ENCODE data around the gene MOK.
A peak's percentile ranks its signal among the peaks of the same experiment; 100 is the strongest.

MOK gene

DNA sequence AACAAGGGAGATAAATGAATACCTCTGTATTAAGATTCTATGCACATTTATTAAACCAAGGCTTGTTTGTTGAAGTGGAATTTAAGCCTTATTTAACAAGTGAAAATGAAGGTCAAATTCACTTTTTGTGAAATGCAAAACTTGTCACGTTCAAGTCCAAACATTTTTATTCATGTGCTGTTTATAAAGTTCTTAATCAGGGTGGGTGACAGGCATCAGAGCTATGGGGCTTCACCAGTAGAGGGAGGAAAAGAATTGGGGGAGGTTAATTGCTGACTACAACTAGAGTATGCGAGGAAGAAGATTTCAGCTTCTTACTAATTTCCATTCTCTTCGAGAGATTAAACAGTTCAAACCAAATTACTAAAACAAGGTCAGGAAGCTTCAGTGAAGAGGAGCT lies 9.7 kb downstream of the MOK start:
- Histone ChIP-seq H3K27me3 (replicated peaks; ENCODE audit: control insufficient read depth, insufficient read depth, low read length) (no peaks in the 10 kb centered on the region), H3K4me3 (replicated peaks; ENCODE audit: low read depth, low read length) (no peak overlapping the region), H3K36me3 (ENCODE audit: control insufficient read depth, insufficient read depth, low read length) (no peaks in the 10 kb centered on the region)
- no peak for DNase-seq (ENCODE audit: extremely low read depth, insufficient read length)
- TF ChIP-seq CTCF (IDR thresholded peaks at IDR 0.05; ENCODE audit: insufficient read depth, low read length, poor library complexity, severe bottlenecking), result no peak

- no peak for DNase-seq (ENCODE audit: extremely low read depth, insufficient read length)
- TF ChIP-seq CTCF (IDR thresholded peaks at IDR 0.05; ENCODE audit: insufficient read depth, low read length, poor library complexity, severe bottlenecking), result no peak
- Histone ChIP-seq H3K27me3 (replicated peaks; ENCODE audit: control insufficient read depth, insufficient read depth, low read length) (no peaks in the 10 kb centered on the region), H3K4me3 (replicated peaks; ENCODE audit: low read depth, low read length) (no peak overlapping the region), H3K36me3 (ENCODE audit: control insufficient read depth, insufficient read depth, low read length) (no peaks in the 10 kb centered on the region)
Measured at GRCh38 chr14:102293781-102294180, 11.2 kb downstream of the MOK start.

GRCh38 chr14:102292441-102292840 lies 12.5 kb downstream of the MOK start:
- Histone ChIP-seq H3K36me3 (ENCODE audit: control insufficient read depth, insufficient read depth, low read length) (no peaks in the 10 kb centered on the region), H3K27me3 (replicated peaks; ENCODE audit: control insufficient read depth, insufficient read depth, low read length) (no peaks in the 10 kb centered on the region), H3K4me3 (replicated peaks; ENCODE audit: low read depth, low read length) (no peak overlapping the region)
- no peak for TF ChIP-seq CTCF (IDR thresholded peaks at IDR 0.05; ENCODE audit: insufficient read depth, low read length, poor library complexity, severe bottlenecking)
- DNase-seq (ENCODE audit: extremely low read depth, insufficient read length), result no peak

DNA sequence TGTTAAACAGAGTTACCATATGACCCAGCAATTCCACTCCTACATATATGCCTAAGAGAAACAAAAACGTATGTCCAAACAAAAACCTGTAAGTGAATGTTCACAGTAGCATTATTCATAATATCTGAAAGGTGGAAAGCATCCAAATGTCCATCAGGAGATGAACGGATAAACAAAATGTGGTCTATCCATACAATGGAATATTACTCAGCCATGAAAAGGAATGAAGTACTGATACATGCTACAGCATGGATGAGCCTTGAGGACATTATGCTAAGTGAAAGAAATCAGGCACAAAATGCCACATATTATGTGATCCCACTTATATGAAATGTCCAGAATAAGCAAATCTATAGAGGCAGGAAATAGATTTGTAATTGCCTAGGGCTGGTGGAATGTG lies 16.8 kb downstream of the MOK start:
- DNase-seq (ENCODE audit: extremely low read depth, insufficient read length), result no peak
- Histone ChIP-seq H3K36me3 (ENCODE audit: control insufficient read depth, insufficient read depth, low read length) (no peaks in the 10 kb centered on the region), H3K4me3 (replicated peaks; ENCODE audit: low read depth, low read length) (no peak overlapping the region), H3K27me3 (replicated peaks; ENCODE audit: control insufficient read depth, insufficient read depth, low read length) (no peaks in the 10 kb centered on the region)
- no peak for TF ChIP-seq CTCF (IDR thresholded peaks at IDR 0.05; ENCODE audit: insufficient read depth, low read length, poor library complexity, severe bottlenecking)

GRCh38 chr14:102285106-102285505 lies 19.9 kb downstream of the MOK start:
- peak; percentile 6 for TF ChIP-seq CTCF (IDR thresholded peaks at IDR 0.05; ENCODE audit: insufficient read depth, low read length, poor library complexity, severe bottlenecking)
- Histone ChIP-seq H3K36me3 (ENCODE audit: control insufficient read depth, insufficient read depth, low read length) (no peaks in the 10 kb centered on the region), H3K4me3 (replicated peaks; ENCODE audit: low read depth, low read length) (no peak overlapping the region), H3K27me3 (replicated peaks; ENCODE audit: control insufficient read depth, insufficient read depth, low read length) (no peaks in the 10 kb centered on the region)
- no peak for DNase-seq (ENCODE audit: extremely low read depth, insufficient read length)

- TF ChIP-seq CTCF (IDR thresholded peaks at IDR 0.05; ENCODE audit: insufficient read depth, low read length, poor library complexity, severe bottlenecking), result no peak
- DNase-seq (ENCODE audit: extremely low read depth, insufficient read length), result no peak
- Histone ChIP-seq H3K36me3 (ENCODE audit: control insufficient read depth, insufficient read depth, low read length) (no peaks in the 10 kb centered on the region), H3K4me3 (replicated peaks; ENCODE audit: low read depth, low read length) (no peak overlapping the region), H3K27me3 (replicated peaks; ENCODE audit: control insufficient read depth, insufficient read depth, low read length) (no peaks in the 10 kb centered on the region)
Measured at GRCh38 chr14:102283631-102284129, 21.3 kb downstream of the MOK start.

All from GM06990 (cell line).